ENCODE data around the gene BACH2.

Gene BACH2

DNA sequence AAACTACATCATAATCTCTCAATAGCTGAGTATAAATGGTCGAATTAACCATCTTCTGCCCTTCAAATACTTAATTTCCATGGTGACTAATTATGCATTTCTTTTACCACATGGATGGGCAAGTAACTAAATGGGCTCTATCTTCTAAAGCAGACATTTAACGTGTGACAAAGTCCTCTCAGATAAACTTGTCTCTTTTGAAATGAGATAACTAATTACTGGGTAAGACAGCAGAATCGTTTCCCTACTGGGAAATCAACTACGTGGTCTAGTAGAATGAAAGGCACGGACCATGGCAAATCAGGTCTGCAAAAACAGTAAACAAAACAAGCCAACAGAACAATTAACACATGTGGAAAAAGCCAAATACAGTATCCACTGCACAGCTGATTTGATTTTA lies 137.7 kb downstream of the BACH2 start:
- no peak overlapping the region for H3K27ac ChIP-seq (ENCODE audit: low read depth, low read length)

GRCh38 chr6:90157441-90157840 lies 139.2 kb downstream of the BACH2 start:
- Histone ChIP-seq H3K4me2 (ENCODE audit: low read depth, low read length, poor library complexity, severe bottlenecking) (no peak overlapping the region), H4K20me1 (ENCODE audit: low read depth, low read length) (peaks cover 10% of the 10 kb centered on the region; the same call in 1 of the 2 replicates), H3K9me2 (replicated peaks; ENCODE audit: insufficient read depth, low read length) (no peaks in the 10 kb centered on the region), H3K36me3 (ENCODE audit: low read length) (no peaks in the 10 kb centered on the region), H2AFZ (ENCODE audit: low read depth, low read length, severe bottlenecking) (no peak overlapping the region), H3K4me3 (ENCODE audit: insufficient read depth, low read length, poor library complexity, severe bottlenecking) (no peak overlapping the region), H3K27me3 (ENCODE audit: low read length) (no peaks in the 10 kb centered on the region), H3K9me3 (ENCODE audit: insufficient read depth, low read length) (no peaks in the 10 kb centered on the region), H3K9ac (ENCODE audit: low read length) (no peak overlapping the region), H3F3A (ENCODE audit: insufficient read depth) (0 out of 2 replicates have a peak, but pooled peaks cover 5% of the 10 kb centered on the region), H3K27ac (ENCODE audit: low read depth, low read length) (no peak overlapping the region), H3K79me2 (ENCODE audit: insufficient read depth, low read length) (peaks cover 9% of the 10 kb centered on the region; the same call in 1 of the 2 replicates)
- TF ChIP-seq, protein P1, sequence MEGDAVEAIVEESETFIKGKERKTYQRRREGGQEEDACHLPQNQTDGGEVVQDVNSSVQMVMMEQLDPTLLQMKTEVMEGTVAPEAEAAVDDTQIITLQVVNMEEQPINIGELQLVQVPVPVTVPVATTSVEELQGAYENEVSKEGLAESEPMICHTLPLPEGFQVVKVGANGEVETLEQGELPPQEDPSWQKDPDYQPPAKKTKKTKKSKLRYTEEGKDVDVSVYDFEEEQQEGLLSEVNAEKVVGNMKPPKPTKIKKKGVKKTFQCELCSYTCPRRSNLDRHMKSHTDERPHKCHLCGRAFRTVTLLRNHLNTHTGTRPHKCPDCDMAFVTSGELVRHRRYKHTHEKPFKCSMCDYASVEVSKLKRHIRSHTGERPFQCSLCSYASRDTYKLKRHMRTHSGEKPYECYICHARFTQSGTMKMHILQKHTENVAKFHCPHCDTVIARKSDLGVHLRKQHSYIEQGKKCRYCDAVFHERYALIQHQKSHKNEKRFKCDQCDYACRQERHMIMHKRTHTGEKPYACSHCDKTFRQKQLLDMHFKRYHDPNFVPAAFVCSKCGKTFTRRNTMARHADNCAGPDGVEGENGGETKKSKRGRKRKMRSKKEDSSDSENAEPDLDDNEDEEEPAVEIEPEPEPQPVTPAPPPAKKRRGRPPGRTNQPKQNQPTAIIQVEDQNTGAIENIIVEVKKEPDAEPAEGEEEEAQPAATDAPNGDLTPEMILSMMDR (IDR thresholded peaks at IDR 0.05; ENCODE audit: insufficient read depth, low read length, poor library complexity, severe bottlenecking) = no peak
- no peak for TF ChIP-seq EZH2phosphoT487 (conservative IDR thresholded peaks at IDR 0.05; ENCODE audit: low read length)

More for the DNA sequence above, 137.7 kb downstream of the BACH2 start:
- Histone ChIP-seq H3K9ac (ENCODE audit: low read length) (no peak overlapping the region), H3K79me2 (ENCODE audit: insufficient read depth, low read length) (peaks cover 18% of the 10 kb centered on the region), H3K27me3 (ENCODE audit: low read length) (no peaks in the 10 kb centered on the region), H3F3A (ENCODE audit: insufficient read depth) (no peaks in the 10 kb centered on the region), H4K20me1 (ENCODE audit: low read depth, low read length) (peaks cover 7% of the 10 kb centered on the region; the same call in 1 of the 2 replicates), H3K36me3 (ENCODE audit: low read length) (no peaks in the 10 kb centered on the region), H2AFZ (ENCODE audit: low read depth, low read length, severe bottlenecking) (no peak overlapping the region), H3K4me2 (ENCODE audit: low read depth, low read length, poor library complexity, severe bottlenecking) (no peak overlapping the region), H3K9me3 (ENCODE audit: insufficient read depth, low read length) (no peaks in the 10 kb centered on the region), H3K4me3 (ENCODE audit: insufficient read depth, low read length, poor library complexity, severe bottlenecking) (no peak overlapping the region), H3K9me2 (replicated peaks; ENCODE audit: insufficient read depth, low read length) (no peaks in the 10 kb centered on the region)
- TF ChIP-seq, protein P1 (IDR thresholded peaks at IDR 0.05; ENCODE audit: insufficient read depth, low read length, poor library complexity, severe bottlenecking) = no peak

DNA sequence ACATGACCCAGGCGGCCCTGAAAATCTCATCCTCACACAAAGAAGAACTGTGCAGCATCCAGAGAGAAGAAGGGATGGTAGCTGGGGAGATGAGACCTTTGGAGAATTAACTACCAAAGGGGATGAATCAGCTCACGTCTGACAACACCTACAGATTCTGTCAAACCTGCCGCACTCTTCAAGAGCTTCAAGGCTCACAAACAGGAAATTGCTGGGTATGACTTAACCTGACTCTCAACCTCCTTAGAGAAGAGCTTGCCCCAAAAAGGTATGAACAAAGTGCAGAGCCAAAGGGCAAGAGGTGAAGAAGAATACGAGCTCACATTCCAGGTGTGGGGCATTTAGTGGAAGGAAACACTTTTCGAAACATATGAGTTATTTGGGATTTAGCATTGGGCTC lies 139.8 kb downstream of the BACH2 start:
- H3K27me3 ChIP-seq (ENCODE audit: low read length) = no peaks in the 10 kb centered on the region
- TF ChIP-seq, protein P1 (IDR thresholded peaks at IDR 0.05; ENCODE audit: insufficient read depth, low read length, poor library complexity, severe bottlenecking) = no peak
- TF ChIP-seq EZH2phosphoT487 (conservative IDR thresholded peaks at IDR 0.05; ENCODE audit: low read length) = no peak

More for the DNA sequence above, 139.8 kb downstream of the BACH2 start:
- Histone ChIP-seq H3K4me3 (ENCODE audit: insufficient read depth, low read length, poor library complexity, severe bottlenecking) (no peak overlapping the region), H3K9ac (ENCODE audit: low read length) (no peak overlapping the region), H2AFZ (ENCODE audit: low read depth, low read length, severe bottlenecking) (no peak overlapping the region), H3K27ac (ENCODE audit: low read depth, low read length) (no peak overlapping the region), H3K4me2 (ENCODE audit: low read depth, low read length, poor library complexity, severe bottlenecking) (no peak overlapping the region), H3K9me3 (ENCODE audit: insufficient read depth, low read length) (no peaks in the 10 kb centered on the region), H4K20me1 (ENCODE audit: low read depth, low read length) (peaks cover 10% of the 10 kb centered on the region; the same call in 1 of the 2 replicates), H3F3A (ENCODE audit: insufficient read depth) (0 out of 2 replicates have a peak, but pooled peaks cover 5% of the 10 kb centered on the region), H3K9me2 (replicated peaks; ENCODE audit: insufficient read depth, low read length) (no peaks in the 10 kb centered on the region), H3K79me2 (ENCODE audit: insufficient read depth, low read length) (peaks cover 9% of the 10 kb centered on the region; the same call in 1 of the 2 replicates), H3K36me3 (ENCODE audit: low read length) (no peaks in the 10 kb centered on the region)
